Ectodermal cell (in vitro differentiated cells): ENCODE results near the gene KDM7A. TPM values are rescaled to one million over a fixed set of nuclear protein-coding genes. Genes with fewer than 3 reads are reported as not detected.

Experiments used
- H3K27ac ChIP-seq: 2 replicates; pipeline ENCODE4 v1.7.0; 2013; ENCODE audit warnings: mild to moderate bottlenecking, low read depth, low read length; ENCODE audit not compliant: insufficient read depth, poor library complexity, severe bottlenecking
- H3K27me3 ChIP-seq: 2 replicates; pipeline ENCODE4 v1.7.0; 2013; ENCODE audit warnings: mild to moderate bottlenecking, low read length; ENCODE audit not compliant: insufficient read depth, control insufficient read depth, poor library complexity, severe bottlenecking
- H3K36me3 ChIP-seq: one replicate; pipeline ENCODE4 v1.7.0; 2013; ENCODE audit warnings: low read length; ENCODE audit not compliant: control insufficient read depth, insufficient read depth
- H3K4me1 ChIP-seq: one replicate; pipeline ENCODE4 v1.7.0; 2013; ENCODE audit warnings: low read length; ENCODE audit not compliant: control insufficient read depth, insufficient read depth
- H3K4me3 ChIP-seq: 2 replicates; pipeline ENCODE4 v1.7.0; 2013; ENCODE audit warnings: low read depth, low read length, control low read depth; ENCODE audit not compliant: insufficient read depth
- H3K9me3 ChIP-seq: 2 replicates; pipeline ENCODE4 v1.7.0; 2013; ENCODE audit warnings: mild to moderate bottlenecking, low read length, moderate library complexity; ENCODE audit not compliant: control insufficient read depth
- WGBS, 2 experiments: methylation state at CpG; one replicate each; pipeline ENCODE4 v1.1.7; 2013; ENCODE audit warnings: missing lambda C conversion rate in 2 of 2; 5-methylcytosine and 5-hydroxymethylcytosine counted together
- polyA plus RNA-seq, 4 experiments: library from polyadenylated mRNA; stranded (reverse); fragments of 50-300 nt; gene quantifications; one replicate each; pipeline ENCODE4 v1.2.3, GENCODE V29; 2013

KDM7A gene, protein sequence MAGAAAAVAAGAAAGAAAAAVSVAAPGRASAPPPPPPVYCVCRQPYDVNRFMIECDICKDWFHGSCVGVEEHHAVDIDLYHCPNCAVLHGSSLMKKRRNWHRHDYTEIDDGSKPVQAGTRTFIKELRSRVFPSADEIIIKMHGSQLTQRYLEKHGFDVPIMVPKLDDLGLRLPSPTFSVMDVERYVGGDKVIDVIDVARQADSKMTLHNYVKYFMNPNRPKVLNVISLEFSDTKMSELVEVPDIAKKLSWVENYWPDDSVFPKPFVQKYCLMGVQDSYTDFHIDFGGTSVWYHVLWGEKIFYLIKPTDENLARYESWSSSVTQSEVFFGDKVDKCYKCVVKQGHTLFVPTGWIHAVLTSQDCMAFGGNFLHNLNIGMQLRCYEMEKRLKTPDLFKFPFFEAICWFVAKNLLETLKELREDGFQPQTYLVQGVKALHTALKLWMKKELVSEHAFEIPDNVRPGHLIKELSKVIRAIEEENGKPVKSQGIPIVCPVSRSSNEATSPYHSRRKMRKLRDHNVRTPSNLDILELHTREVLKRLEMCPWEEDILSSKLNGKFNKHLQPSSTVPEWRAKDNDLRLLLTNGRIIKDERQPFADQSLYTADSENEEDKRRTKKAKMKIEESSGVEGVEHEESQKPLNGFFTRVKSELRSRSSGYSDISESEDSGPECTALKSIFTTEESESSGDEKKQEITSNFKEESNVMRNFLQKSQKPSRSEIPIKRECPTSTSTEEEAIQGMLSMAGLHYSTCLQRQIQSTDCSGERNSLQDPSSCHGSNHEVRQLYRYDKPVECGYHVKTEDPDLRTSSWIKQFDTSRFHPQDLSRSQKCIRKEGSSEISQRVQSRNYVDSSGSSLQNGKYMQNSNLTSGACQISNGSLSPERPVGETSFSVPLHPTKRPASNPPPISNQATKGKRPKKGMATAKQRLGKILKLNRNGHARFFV
- polyA plus RNA-seq (2013, experiment 1 of 4) = 8.7 TPM
- 7.7 TPM for polyA plus RNA-seq (2013, experiment 2 of 4)
- polyA plus RNA-seq (2013, experiment 3 of 4) = 6.7 TPM
- 8.1 TPM for polyA plus RNA-seq (2013, experiment 4 of 4)

DNA sequence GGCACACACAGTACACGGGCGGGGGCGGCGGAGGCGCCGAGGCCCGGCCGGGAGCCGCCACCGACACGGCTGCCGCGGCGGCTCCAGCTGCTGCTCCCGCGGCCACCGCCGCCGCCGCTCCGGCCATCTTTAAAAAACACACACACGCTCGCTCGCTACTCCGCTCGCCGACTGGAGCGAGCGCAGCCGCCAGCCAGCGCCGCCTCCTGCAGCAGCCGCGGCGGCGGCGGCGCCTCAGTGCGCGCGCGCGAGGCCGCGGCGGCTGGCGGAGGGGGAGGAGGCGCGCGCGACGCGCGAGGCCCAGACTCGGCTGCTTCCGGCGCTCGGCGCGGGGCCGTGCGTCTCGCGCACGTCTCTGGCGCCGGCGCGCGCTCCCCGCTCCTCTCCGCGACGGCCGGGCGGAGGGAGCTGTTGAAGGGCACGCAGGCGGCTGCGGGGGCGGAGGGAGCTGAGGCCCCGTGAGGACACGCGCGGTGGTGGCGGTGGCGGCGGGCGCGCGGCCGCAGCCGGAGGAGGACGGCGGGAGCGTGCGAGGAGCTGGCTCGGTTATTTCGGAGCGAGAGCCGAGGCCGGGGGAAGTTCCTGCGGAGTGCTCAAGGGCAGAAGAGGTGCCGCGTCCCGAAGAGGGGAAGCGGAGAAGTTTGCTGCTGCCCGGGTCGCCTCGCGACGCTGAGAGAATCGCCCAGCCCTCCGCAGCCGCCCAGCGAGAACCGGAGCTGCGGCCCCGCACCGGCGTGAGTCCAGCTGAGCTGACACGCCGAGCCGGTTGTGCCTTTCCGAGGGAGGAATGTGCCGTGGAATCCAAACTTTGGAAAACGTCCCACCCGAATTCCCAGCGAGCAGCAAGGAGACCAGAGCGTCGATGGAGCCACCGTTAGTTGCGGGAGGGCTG is at the start of gene KDM7A:
Gene KDM7A (minus strand): TSS at position 173 of the 892 bp plus-strand sequence. CDS start 46 bp downstream, at position 127.
- 0% methylated on average over 132 of the region's 132 CpGs for WGBS, 2 experiments

DNA sequence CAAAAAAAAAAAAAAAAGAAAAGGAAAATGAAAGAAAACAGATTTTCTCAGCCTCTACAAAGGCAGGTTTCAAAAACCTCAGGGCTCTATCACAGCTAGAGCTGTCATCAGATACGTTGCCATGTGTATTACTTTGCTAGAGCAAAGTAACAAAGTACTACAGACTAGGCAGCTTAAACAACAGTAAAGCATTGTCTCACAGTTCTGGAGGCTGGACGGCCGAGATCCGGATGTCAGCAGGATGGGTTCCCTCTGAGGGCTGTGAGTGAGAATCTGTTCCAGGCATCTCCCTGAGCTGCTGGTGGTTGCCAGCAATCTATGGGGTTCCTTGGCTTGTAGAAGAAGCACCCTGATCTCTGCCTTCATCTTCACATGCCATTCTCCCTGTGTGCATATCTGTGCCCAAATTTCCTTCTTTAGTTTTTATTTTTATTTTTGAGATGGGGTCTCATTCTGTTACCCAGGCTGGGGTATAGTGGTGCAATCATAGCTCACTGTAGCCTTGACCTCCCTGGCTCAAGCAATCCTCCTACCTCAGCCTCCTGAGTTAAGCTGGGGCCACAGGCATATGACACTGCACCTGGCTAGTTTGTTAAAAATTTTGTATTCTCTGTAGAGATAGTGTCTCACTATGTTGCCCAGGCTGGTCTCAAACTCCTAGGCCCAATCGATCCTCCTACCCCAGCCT is 48.9 kb upstream of the KDM7A start:
- Histone ChIP-seq H3K4me3 (no peak overlapping the region), H3K27me3 (peaks cover 22% of the 10 kb centered on the region), H3K36me3 (no peaks in the 10 kb centered on the region), H3K4me1 (peaks cover 8% of the 10 kb centered on the region), H3K9me3 (no peaks in the 10 kb centered on the region), H3K27ac (no peak overlapping the region)
- WGBS, 2 experiments = 91% methylated on average over 5 of the region's 5 CpGs

More for the DNA sequence above, at the start of gene KDM7A:
- Histone ChIP-seq H3K27ac (peak within 1 kb of the TSS; percentile 85), H3K27me3 (peaks cover 23% of the 10 kb centered on the region), H3K36me3 (no peaks in the 10 kb centered on the region), H3K4me1 (no peaks in the 10 kb centered on the region), H3K9me3 (no peaks in the 10 kb centered on the region), H3K4me3 (peak within 1 kb of the TSS; percentile 72)

DNA sequence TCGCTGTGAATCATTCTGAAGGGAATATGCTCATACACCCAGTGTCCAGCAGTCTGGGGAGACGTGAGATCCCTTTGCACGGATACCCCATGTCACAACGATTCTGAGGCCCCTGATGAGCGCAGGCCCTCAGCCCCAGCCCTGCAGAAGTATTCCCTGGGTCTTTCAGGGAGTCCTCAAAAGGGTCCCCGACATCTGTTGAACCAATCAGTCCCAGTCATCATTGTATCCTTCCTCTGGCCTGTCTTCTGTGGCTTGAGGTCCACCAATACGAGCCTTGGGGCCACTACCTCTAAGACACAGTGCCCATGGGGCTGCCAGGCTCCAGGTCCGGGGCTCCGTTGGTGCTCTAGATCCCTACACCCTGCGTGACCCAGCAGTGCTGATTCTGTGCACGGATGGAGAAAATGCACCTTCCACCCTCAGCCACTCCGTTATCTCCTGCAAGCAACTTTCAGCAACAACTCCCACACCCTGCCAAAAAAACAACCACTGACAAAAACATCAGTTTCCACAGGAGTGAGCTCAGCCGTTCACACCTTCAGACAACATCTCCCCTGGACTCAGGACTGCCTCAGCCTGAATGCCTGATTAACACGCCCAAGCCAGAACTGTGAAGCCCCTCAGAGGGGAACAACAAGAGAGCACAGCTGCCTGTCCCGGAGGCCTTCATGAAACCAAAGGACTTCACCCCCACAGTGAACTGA is 46.9 kb upstream of the KDM7A start:
- Histone ChIP-seq H3K4me1 (peaks cover 7% of the 10 kb centered on the region), H3K27me3 (peaks cover 4% of the 10 kb centered on the region), H3K36me3 (no peaks in the 10 kb centered on the region), H3K4me3 (no peak overlapping the region), H3K9me3 (no peaks in the 10 kb centered on the region), H3K27ac (no peak overlapping the region)
- 85 to 86% methylated on average over 15 of the region's 15 CpGs for WGBS, 2 experiments

DNA sequence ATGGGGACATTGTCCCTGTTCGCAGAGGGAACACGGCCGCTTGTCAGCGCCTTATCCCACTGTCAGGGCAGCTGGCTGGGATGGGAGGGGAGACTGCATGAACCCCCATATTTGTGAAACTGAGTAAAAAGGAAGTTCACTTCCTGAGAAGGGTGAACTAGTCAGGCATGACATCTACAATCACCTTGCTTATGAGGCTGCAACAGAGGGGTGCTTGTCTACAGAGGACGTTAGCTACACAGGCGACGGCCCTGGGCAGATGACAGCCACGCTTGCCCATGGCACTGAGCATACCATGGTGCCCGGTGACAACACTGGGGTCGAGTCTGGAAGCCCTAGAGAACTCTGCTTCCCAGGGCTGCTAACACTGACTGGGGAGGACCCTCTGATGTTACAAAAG is 46.0 kb upstream of the KDM7A start:
- peaks cover 3% of the 10 kb centered on the region for H3K27me3 ChIP-seq
- no peak overlapping the region for H3K27ac ChIP-seq
- no peak overlapping the region for H3K4me3 ChIP-seq
- WGBS, 2 experiments = 90 to 94% methylated on average over 10 of the region's 10 CpGs
- H3K36me3 ChIP-seq = no peaks in the 10 kb centered on the region
- no peaks in the 10 kb centered on the region for H3K9me3 ChIP-seq
- peaks cover 7% of the 10 kb centered on the region for H3K4me1 ChIP-seq

DNA sequence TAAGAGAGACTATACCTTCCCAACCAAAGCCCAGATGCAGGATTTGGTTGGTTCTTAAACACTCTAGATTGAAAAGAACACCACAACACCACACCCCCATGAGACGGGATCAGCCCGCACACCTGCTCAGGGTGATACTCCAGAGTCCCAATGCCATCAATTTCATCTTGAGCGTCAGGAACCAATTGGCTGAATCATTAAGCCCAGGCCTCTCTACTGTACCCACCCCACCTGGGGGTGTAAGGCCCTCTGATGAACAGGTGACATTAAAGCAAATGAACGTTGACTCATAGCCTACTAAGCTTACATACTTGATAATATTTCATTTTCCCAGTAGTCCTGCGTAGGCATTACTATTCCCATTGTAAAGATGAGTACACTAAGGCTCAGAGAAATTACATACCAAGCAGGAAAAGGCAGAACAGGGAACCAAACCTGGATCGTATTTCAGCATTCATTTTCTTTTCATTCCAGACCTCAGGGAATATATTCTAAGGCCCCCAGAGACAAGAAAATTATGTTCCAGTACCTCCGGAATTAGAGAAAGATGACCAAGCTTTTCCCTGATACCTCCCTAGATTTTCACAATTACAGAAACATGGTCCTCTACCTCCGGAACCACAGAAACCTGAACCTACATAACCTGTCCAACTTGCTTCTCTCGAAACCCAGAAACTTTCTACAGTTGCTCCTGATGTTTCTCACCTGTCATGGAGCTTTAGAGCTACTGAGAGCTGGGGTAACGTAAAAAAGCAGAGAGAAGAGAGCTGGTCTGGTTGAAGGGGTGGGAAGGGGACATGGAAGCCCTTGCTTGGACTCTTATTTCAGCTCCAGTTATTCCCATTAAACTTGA is 43.1 kb upstream of the KDM7A start:
- no peaks in the 10 kb centered on the region for H3K27me3 ChIP-seq

DNA sequence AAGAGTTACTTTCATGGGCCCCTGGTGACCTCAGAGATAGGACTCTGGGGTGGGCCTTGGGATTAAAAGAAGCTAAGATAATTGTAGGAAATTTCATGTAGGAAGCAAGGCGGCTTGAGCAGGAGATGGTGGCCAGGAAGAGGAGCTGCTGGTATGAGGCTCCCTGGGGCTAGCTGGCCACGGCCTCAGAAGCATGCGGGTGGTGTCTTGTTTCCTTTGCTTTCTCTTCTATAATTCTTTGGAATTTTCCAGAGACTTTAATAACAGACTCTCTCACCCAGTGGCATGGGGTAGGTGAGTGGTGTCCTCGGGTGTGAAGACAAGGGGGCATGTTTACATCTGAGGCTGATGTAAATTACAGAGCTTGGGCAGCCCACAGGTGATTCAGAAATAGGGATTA is 41.9 kb upstream of the KDM7A start:
- no peak overlapping the region for H3K27ac ChIP-seq
- no peaks in the 10 kb centered on the region for H3K9me3 ChIP-seq
- no peak overlapping the region for H3K4me3 ChIP-seq
- 89 to 92% methylated on average over 4 of the region's 4 CpGs for WGBS, 2 experiments
- H3K27me3 ChIP-seq = no peaks in the 10 kb centered on the region
- peaks cover under 1% of the 10 kb centered on the region for H3K4me1 ChIP-seq
- H3K36me3 ChIP-seq = no peaks in the 10 kb centered on the region

More for the DNA sequence above, 43.1 kb upstream of the KDM7A start:
- H3K27ac ChIP-seq = no peak overlapping the region
- 93 to 94% methylated on average over 10 of the region's 10 CpGs for WGBS, 2 experiments
- H3K36me3 ChIP-seq = no peaks in the 10 kb centered on the region
- H3K9me3 ChIP-seq = no peaks in the 10 kb centered on the region
- H3K4me3 ChIP-seq = no peak overlapping the region
- peaks cover 7% of the 10 kb centered on the region for H3K4me1 ChIP-seq

DNA sequence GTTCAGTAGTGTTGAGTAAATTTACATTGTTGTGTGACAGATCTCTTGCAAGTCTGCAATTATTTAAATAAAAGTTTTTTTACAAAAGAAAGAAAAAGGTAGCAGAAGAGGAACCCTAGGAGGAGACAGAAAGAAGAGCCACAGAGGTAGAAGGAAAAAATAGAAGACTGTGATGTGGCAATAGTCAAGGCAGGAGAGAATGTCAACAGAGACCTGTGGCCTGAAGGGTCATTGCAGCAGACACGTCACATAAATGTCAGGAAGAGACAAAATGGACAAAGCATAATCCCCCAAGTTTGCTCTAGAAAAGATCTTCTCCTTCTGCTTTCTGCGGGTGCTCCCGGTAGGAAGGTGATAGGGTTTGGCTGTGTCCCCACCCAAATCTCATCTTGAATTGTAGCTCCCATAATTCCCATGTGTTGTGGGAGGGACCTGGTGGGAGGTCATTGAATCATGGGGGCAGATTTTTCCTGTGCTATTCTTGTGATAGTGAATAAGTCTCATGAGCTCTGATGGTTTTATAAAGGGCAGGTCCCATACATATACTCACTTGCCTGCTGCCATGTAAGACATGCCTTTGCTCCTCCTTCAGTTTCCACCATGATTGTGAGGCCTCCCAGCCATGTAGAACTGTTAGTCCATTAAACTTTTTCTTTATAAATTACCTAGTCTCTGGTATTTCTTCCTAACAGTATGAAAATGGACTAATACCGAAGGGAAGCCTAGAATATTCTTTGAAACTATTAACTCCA is 41.1 kb upstream of the KDM7A start:
- no peaks in the 10 kb centered on the region for H3K36me3 ChIP-seq

DNA sequence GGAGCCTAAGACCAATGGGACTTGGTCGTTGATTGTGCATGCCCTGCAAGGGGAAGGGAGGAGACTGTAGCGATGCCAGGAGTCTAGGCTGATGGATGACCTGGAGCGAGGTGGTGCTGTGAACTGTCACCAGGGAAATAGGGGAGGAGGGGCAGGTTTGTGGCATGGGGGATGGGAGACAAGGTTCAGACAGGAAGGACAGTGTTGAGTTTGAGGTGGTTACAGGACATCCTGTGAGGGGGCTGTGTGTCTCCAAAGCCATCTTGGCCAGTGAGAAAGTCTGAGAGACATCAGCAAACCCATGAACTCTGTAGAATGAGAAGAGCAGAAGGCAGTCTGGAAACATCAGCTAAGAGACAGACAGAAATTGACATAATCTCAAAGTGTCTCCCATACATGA is 38.5 kb upstream of the KDM7A start:
- Histone ChIP-seq H3K36me3 (no peaks in the 10 kb centered on the region), H3K4me3 (no peak overlapping the region), H3K27ac (no peak overlapping the region), H3K27me3 (no peaks in the 10 kb centered on the region), H3K9me3 (no peaks in the 10 kb centered on the region), H3K4me1 (no peaks in the 10 kb centered on the region)
- WGBS, 2 experiments = 91% methylated on average over 3 of the region's 3 CpGs

More for the DNA sequence above, 41.1 kb upstream of the KDM7A start:
- Histone ChIP-seq H3K9me3 (no peaks in the 10 kb centered on the region), H3K4me1 (no peaks in the 10 kb centered on the region), H3K4me3 (no peak overlapping the region), H3K27ac (no peak overlapping the region), H3K27me3 (no peaks in the 10 kb centered on the region)
- 94 to 97% methylated on average over 4 of the region's 4 CpGs for WGBS, 2 experiments
